HepG2 (cell line): ENCODE results near the gene FAM171A2.
"Not testable (repeated sequence)": the region's sequence is repeated elsewhere in the genome, so short reads cannot be mapped to it uniquely, and the experiment has no call there.

Experiments used
- BCL3 ChIP-seq: sonication (generic); formaldehyde crosslinking; IDR thresholded peaks from 2 replicates; pipeline ENCODE4 v1.5.1; 2020; ENCODE audit warnings: mild to moderate bottlenecking, missing genetic modification reagents, moderate library complexity
- BCLAF1 ChIP-seq: fragments of 450-650 bp; IDR thresholded peaks from 2 replicates; pipeline ENCODE4 v1.6.1; 2017; ENCODE audit warnings: mild to moderate bottlenecking
- KAT7 ChIP-seq: IDR thresholded peaks from 2 replicates; pipeline ENCODE4 v1.6.1; 2018; ENCODE audit warnings: borderline replicate concordance, missing compliant biosample characterization
- PTBP1 ChIP-seq: fragments of 200-400 bp; formaldehyde crosslinking; IDR thresholded peaks from 2 replicates; pipeline ENCODE4 v1.6.1; 2018; ENCODE audit warnings: low read length, low read depth; ENCODE audit not compliant: poor library complexity, severe bottlenecking
- RELA ChIP-seq: sonication (generic); formaldehyde crosslinking; IDR thresholded peaks from 2 replicates; pipeline ENCODE4 v1.4.0; 2020; ENCODE audit warnings: missing genetic modification reagents
- SMAD1 ChIP-seq: sonication (generic); formaldehyde crosslinking; IDR thresholded peaks from 2 replicates; pipeline ENCODE4 v1.4.0; 2020; ENCODE audit warnings: missing genetic modification reagents, low read depth, mild to moderate bottlenecking, borderline replicate concordance
- TERF1 ChIP-seq: sonication (generic); formaldehyde crosslinking; IDR thresholded peaks from 2 replicates; pipeline ENCODE4 v1.8.0; 2022; ENCODE audit warnings: mild to moderate bottlenecking, missing genetic modification reagents, moderate library complexity
- ZBTB25 ChIP-seq: IDR thresholded peaks from 2 replicates; pipeline ENCODE4 v1.6.1; 2018; ENCODE audit warnings: missing genetic modification reagents
- ZFP36 ChIP-seq: fragments of 150-350 bp; IDR thresholded peaks from 2 replicates; pipeline ENCODE4 v1.6.1; 2018; ENCODE audit warnings: borderline replicate concordance, low read length, low read depth; ENCODE audit not compliant: partially characterized antibody
- ZHX1 ChIP-seq: sonication (generic); formaldehyde crosslinking; IDR thresholded peaks from 2 replicates; pipeline ENCODE4 v1.8.1; 2022; ENCODE audit warnings: low read depth, mild to moderate bottlenecking, missing genetic modification reagents
- ZNF274 ChIP-seq: sonication (generic); formaldehyde crosslinking; IDR thresholded peaks from 2 replicates; pipeline ENCODE4 v1.5.1; 2020; ENCODE audit warnings: mild to moderate bottlenecking, missing genetic modification reagents
- ZNF607 ChIP-seq: sonication (generic); formaldehyde crosslinking; IDR thresholded peaks from 2 replicates; pipeline ENCODE4 v1.5.1; 2020; ENCODE audit warnings: missing genetic modification reagents, mild to moderate bottlenecking, borderline replicate concordance

- not testable (repeated sequence) for TF ChIP-seq ZHX1 (CRISPR knock-in tag); BCL3 (CRISPR knock-in tag); ZBTB25 (CRISPR knock-in tag); PTBP1; BCLAF1; SMAD1; KAT7; RELA; ZNF274 (CRISPR knock-in tag); ZNF607; TERF1 (CRISPR knock-in tag); ZFP36
Measured at GRCh38 chr17:44329516-44329915, 34.1 kb downstream of the FAM171A2 start.
